ENCODE measurements around the gene GBX1.

Gene GBX1

DNA sequence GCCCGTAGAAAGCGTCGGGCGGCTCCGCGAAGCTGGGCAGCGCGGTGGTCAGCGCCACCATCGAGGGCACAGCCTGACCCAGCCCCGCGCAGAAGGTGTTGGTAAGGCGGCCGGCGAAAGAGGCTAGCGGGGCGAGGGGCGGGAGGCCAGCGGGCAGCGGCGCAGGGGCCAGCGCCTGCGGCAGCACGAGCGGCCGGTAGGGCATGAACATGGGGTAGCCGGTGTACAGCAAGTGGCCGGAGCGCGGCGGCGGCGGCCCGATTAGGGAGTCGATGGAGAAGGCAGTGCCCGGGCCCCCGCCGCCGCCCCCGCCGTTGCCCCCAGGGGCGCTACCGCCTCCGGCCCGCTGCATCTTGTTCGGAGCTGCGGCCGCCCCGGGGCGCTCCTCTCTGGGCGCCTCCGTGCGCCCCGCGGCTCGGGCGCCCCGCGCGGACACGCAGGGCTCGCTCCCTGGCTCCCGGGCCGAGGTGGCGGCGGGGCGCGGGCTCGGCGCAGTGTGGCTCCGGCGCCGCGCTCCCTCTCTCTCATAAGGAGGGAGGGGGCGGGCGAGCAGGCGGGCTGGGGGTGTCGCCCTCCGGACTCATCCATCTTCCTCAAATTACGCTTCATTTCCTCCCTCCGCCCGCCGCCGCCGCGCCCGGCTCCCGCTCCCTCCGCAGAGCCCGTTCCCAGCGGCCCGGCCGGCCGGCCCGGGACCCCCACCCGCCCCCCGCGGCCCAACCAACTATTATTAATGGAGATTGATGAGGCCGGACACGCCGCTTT, at the start of gene GBX1:
TSS of gene GBX1 (minus strand) at position 498 of the 765 bp plus-strand sequence. CDS start at position 352, 146 bp downstream.
- TF ChIP-seq, protein P1, sequence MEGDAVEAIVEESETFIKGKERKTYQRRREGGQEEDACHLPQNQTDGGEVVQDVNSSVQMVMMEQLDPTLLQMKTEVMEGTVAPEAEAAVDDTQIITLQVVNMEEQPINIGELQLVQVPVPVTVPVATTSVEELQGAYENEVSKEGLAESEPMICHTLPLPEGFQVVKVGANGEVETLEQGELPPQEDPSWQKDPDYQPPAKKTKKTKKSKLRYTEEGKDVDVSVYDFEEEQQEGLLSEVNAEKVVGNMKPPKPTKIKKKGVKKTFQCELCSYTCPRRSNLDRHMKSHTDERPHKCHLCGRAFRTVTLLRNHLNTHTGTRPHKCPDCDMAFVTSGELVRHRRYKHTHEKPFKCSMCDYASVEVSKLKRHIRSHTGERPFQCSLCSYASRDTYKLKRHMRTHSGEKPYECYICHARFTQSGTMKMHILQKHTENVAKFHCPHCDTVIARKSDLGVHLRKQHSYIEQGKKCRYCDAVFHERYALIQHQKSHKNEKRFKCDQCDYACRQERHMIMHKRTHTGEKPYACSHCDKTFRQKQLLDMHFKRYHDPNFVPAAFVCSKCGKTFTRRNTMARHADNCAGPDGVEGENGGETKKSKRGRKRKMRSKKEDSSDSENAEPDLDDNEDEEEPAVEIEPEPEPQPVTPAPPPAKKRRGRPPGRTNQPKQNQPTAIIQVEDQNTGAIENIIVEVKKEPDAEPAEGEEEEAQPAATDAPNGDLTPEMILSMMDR (IDR thresholded peaks at IDR 0.05; ENCODE audit: extremely low read depth, missing control alignments), result no peak
- DNase-seq (ENCODE audit: low spot score), result peak; percentile 56

DNA sequence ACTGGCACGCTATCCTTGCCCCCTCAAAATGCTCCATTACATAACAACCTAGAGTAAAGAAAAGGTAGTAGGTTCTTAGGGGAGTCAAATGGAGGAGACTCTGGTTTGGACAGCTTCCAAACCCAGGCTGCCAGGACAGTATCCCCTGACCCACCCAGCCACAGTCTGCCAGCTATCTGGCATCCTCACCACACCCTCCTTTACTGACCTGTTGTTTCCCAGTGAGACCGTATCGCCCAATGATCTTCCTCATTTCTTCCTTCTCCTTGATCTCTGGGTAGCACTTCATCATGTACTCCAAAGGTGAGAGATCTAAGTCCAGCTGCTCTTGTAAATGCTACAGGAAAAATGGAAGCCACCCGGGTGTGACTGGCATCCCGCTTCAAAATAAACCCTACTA, 47.9 kb upstream of the GBX1 start:
- TF ChIP-seq, protein P1 (IDR thresholded peaks at IDR 0.05; ENCODE audit: extremely low read depth, missing control alignments), result no peak
- no peak for DNase-seq (ENCODE audit: low spot score)

DNA sequence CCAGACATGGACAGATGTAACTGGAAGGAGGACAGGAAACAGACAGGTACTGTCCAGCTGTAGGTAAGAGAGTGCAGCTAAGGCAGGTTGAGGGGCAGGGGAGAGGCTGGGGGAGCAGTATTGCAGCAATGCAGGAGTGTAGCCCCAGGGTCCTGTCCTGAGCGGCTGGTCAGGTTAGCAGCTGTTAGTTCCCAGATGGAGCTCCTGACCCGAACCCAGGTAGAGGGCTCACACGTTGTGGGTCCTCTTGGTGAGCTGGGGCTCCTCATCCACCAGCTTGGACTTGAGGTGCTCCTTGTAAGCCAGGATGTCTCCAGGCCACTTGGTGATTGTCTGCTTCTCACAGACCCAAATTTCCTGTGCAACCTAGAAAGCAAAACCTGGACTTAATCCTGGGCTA, 46.3 kb upstream of the GBX1 start:
- DNase-seq (ENCODE audit: low spot score), result no peak
- TF ChIP-seq, protein P1 (IDR thresholded peaks at IDR 0.05; ENCODE audit: extremely low read depth, missing control alignments), result no peak

DNA sequence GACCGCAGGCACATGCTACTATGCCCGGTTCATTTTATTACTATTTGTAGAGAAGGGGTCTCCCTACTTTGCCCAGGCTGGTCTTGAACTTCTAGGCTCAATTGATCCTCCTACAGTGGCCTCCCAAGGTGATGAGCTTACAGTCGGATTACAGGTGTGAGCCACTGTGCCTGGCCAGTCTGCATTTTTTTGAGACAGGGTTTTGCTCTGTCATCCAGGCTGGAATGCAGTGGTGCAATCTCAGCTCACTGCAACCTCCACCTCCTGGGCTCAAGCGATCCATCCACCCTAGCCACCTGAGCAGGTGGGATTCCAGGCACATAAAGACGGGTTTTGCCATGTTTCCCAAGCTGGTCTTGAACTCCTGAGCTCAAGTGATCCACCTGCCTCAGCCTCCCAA, 45.1 kb upstream of the GBX1 start:
- TF ChIP-seq, protein P1 (IDR thresholded peaks at IDR 0.05; ENCODE audit: extremely low read depth, missing control alignments), result no peak
- DNase-seq (ENCODE audit: low spot score), result no peak

DNA sequence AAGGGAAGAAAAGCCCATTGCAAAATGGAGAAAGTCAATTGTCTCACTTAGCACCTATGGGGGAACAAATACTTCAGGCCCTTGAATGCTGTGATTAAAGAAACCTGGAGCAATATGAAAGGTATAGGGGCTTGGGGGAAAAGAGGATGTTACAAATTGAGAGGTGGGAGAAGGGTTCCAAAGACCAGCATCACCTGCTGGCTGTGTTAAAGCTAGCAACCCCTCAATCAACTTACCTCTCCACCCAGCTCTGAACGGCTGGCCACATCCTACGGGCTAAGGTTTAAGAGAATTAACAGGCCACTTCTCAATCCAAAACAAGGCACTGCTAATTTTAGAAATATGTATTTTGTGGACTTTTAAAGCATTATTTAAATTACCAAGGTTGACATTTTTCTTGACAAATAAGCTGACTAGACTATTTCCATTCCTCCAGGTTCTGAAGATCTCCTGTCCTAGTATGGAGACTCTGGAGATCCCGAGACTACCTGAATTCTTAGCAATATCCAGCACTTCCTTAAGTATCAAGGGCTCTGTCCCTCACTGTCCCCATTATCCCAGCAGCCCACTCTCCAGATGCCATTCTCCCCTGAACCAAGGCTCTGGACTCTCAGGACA, 43.8 kb upstream of the GBX1 start:
- DNase-seq (ENCODE audit: low spot score), result no peak
- TF ChIP-seq, protein P1 (IDR thresholded peaks at IDR 0.05; ENCODE audit: extremely low read depth, missing control alignments), result no peak

DNA sequence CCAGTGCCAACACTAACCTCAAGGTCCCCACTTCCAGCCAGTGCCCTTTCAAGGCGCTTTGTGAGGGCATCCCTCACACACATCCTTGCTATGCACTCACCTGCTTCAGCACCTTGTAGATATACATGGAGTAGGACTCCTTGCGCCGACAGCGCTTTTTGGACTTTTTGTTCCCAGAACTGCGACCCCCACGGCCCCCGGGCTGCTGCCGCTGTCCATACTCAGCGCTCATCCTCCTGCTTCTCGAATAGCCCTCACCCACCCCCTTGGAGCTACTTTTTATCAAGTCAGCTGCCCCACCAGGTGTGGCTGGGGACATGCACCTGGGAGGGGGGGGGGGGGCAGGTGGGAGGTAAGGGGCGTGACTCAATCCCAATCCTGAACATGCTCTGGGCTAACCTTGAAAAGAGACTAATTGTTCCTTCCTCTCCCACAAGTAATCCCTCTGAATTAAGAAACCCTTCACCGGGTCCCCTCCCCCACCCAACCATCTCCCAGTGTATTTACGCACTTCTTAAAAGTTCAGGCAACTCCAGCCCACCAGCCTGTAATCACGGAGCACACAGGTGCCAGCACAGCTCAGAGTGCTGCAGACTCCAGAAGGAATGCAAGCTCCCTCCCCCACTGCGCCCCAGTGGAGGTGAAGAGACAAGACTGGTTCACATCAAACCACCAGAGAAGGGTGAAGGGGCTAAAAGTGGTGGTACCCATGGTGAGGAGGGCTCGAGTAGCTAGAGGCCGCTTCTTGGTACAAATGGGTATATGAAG, 42.8 kb upstream of the GBX1 start, which contains the start of gene H2BK1:
TSS of gene H2BK1 (minus strand) at position 402 of the 768 bp plus-strand sequence. CDS start at position 232, 170 bp downstream.
- DNase-seq (ENCODE audit: low spot score), result no peak
- TF ChIP-seq, protein P1 (IDR thresholded peaks at IDR 0.05; ENCODE audit: extremely low read depth, missing control alignments), result no peak

DNA sequence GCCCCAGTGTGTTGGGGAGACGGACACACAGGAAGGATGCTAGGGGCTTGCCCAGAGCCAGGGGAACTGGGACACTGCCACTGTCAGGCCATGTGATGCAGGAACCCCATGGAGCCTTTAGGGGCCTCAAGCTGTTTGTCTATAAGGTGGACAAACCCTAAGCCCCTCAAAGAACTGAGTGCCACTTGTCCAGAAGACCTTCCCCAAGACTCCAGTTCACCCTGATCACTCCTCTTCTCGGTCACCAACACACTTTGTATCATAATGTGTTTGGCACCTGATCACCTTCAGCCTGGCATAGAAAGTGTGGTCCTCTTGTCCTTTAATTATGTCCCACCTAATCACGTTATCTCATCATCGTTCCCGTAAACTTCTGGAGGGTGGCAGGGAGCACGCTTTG, 42.1 kb upstream of the GBX1 start:
- no peak for DNase-seq (ENCODE audit: low spot score)
- TF ChIP-seq, protein P1 (IDR thresholded peaks at IDR 0.05; ENCODE audit: extremely low read depth, missing control alignments), result no peak

All from GM20000 (cell line).